Measurements from ENCODE around the gene MYO18B.

The MYO18B gene

GRCh38 chr22:25827415-25827814 lies 85.4 kb downstream of the MYO18B start:
- no peak overlapping the region for H3K27ac ChIP-seq
- TF ChIP-seq CTCF (IDR thresholded peaks at IDR 0.05): no peak
- no peak overlapping the region for H3K4me3 ChIP-seq (ENCODE audit: low read depth in 1 of 2, low read length in 1 of 2)
- peaks cover 11% of the 10 kb centered on the region for H3K27me3 ChIP-seq
- H3K4me1 ChIP-seq (ENCODE audit: control insufficient read depth in 1 of 2, insufficient read depth in 1 of 2, low read depth in 1 of 2, low read length in 1 of 2): no peaks in the 10 kb centered on the region
- H3K36me3 ChIP-seq: no peaks in the 10 kb centered on the region
- no peaks in the 10 kb centered on the region for H3K9me3 ChIP-seq

GRCh38 chr22:25828422-25828821 lies 86.4 kb downstream of the MYO18B start:
- no peak overlapping the region for H3K4me3 ChIP-seq (ENCODE audit: low read depth in 1 of 2, low read length in 1 of 2)
- no peak for TF ChIP-seq CTCF (IDR thresholded peaks at IDR 0.05)
- H3K4me1 ChIP-seq (ENCODE audit: control insufficient read depth in 1 of 2, insufficient read depth in 1 of 2, low read depth in 1 of 2, low read length in 1 of 2): no peaks in the 10 kb centered on the region
- H3K27ac ChIP-seq: no peak overlapping the region
- H3K36me3 ChIP-seq: no peaks in the 10 kb centered on the region
- H3K27me3 ChIP-seq: peaks cover 11% of the 10 kb centered on the region
- no peaks in the 10 kb centered on the region for H3K9me3 ChIP-seq

- Histone ChIP-seq H3K9me3 (no peaks in the 10 kb centered on the region), H3K4me1 (ENCODE audit: control insufficient read depth in 1 of 2, insufficient read depth in 1 of 2, low read depth in 1 of 2, low read length in 1 of 2) (no peaks in the 10 kb centered on the region), H3K36me3 (no peaks in the 10 kb centered on the region), H3K27me3 (peaks cover 11% of the 10 kb centered on the region), H3K27ac (no peak overlapping the region), H3K4me3 (ENCODE audit: low read depth in 1 of 2, low read length in 1 of 2) (no peak overlapping the region)
- TF ChIP-seq CTCF (IDR thresholded peaks at IDR 0.05): no peak
Observed at GRCh38 chr22:25829237-25829636, 87.2 kb downstream of the MYO18B start.

- no peak for TF ChIP-seq CTCF (IDR thresholded peaks at IDR 0.05)
- Histone ChIP-seq H3K4me3 (ENCODE audit: low read depth in 1 of 2, low read length in 1 of 2) (no peak overlapping the region), H3K36me3 (no peaks in the 10 kb centered on the region), H3K4me1 (ENCODE audit: control insufficient read depth in 1 of 2, insufficient read depth in 1 of 2, low read depth in 1 of 2, low read length in 1 of 2) (no peaks in the 10 kb centered on the region), H3K27ac (no peak overlapping the region), H3K9me3 (no peaks in the 10 kb centered on the region), H3K27me3 (peaks cover 11% of the 10 kb centered on the region)
Observed at GRCh38 chr22:25829808-25830777, 88.1 kb downstream of the MYO18B start.

GRCh38 chr22:25833091-25833490 lies 91.1 kb downstream of the MYO18B start:
- Histone ChIP-seq H3K4me3 (ENCODE audit: low read depth in 1 of 2, low read length in 1 of 2) (no peak overlapping the region), H3K4me1 (ENCODE audit: control insufficient read depth in 1 of 2, insufficient read depth in 1 of 2, low read depth in 1 of 2, low read length in 1 of 2) (no peaks in the 10 kb centered on the region), H3K27me3 (no peaks in the 10 kb centered on the region), H3K36me3 (no peaks in the 10 kb centered on the region), H3K9me3 (no peaks in the 10 kb centered on the region), H3K27ac (no peak overlapping the region)
- TF ChIP-seq CTCF (IDR thresholded peaks at IDR 0.05): no peak

Data from neutrophil (primary cell).